AG04450 (cell line): Measurements from ENCODE around the gene RPL23. TPM values are rescaled to one million over a fixed set of nuclear protein-coding genes. Genes with fewer than 3 reads are reported as not detected.

Source experiments
- CTCF ChIA-PET: fragments of 300-600, 350-600 bp; formaldehyde crosslinking; extraction: SDS; loops from one replicate; lab custom pipeline; 2022; ENCODE audit warnings: antibody characterized with exemption, inconsistent platforms; lab: Charles Lee
- POLR2A ChIA-PET: fragments of 350-600 bp; formaldehyde crosslinking; extraction: SDS; loops from one replicate; lab custom pipeline; 2021; ENCODE audit warnings: antibody characterized with exemption, inconsistent platforms; lab: Yijun Ruan, JAX
- DNase-seq: peaks from one replicate; pipeline ENCODE4 v3.0.0-alpha.2; 2011; ENCODE audit warnings: low read depth, low spot score
- H3K27ac ChIP-seq: one replicate; pipeline ENCODE4 v1.5.1; 2012; ENCODE audit warnings: low read depth, low read length, control low read depth
- H3K27me3 ChIP-seq: one replicate; pipeline ENCODE4 v1.6.0; 2012; ENCODE audit warnings: low read length; ENCODE audit not compliant: control insufficient read depth, insufficient read depth
- H3K4me3 ChIP-seq: 2 replicates; pipeline ENCODE4 v1.5.1; 2011; ENCODE audit warnings: mild to moderate bottlenecking, low read depth, low read length, control low read depth
- H3K9me3 ChIP-seq: 2 replicates; pipeline ENCODE4 v1.5.1; 2012; ENCODE audit warnings: low read length; ENCODE audit not compliant: control insufficient read depth, insufficient read depth
- polyA plus RNA-seq: library from polyadenylated mRNA; depleted of rRNA; stranded (reverse); fragments of >200 nt; gene quantifications from 2 replicates; pipeline ENCODE4 v1.2.3, GENCODE V29; 2011
- TF ChIP-seq, protein P1 (sequence below): IDR thresholded peaks from 2 replicates; pipeline ENCODE4 v1.5.1; 2011; ENCODE audit warnings: low read depth, low read length, control low read depth, inconsistent platforms

The RPL23 gene
- polyA plus RNA-seq, 1 experiment = 3,155 TPM

DNA sequence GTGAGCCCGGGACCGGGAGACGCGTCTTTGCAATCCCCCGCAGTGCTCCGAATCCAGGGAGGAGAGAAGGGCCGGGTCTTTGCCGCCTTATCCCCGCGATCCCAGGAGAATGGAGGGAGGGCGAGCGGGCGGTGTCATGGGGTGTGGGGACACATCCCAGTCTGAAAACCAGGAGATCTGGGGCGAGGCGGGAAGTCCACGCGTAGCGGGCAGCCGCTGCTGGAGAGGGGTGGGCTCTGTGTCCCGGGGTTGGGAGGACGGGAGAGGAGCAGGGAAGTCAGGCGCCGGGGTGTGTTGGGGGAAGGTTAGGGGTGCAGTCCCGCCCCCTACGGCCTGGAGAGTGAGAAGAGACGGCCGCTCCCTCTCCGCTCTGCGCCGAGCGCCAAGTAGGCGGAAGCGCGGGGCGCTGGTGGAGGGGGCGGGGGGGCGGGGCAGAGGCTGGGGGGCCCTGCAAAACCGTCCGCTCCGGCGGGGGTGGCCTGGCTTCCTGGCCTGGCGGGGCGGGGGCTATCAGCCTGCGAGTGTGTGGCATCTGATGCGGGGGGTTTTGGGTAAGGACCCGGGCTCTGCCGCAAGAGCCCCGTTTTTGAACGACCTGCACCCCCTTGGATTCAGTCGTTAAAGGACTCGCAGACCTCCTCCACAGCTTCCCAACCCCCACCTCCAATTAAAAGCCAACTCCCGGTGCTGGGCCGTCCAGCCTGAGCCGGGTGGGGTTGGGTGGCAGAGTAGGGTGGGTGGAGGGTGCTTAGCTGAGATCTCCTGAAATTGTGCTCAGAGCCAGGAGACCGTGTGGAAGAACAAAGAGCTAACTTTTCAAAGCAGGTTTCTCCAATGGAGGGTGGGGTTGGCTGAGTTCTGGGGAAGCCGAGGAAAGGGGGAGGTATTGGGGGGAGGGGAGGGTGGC is 17.0 kb upstream of the RPL23 start:
- POLR2A ChIA-PET = interaction anchor here (0.5 to 6.5 kb wide), 22 partner anchors 9 to 284 kb away, joined by 3 to 74 read pairs (median 6); partner anchors contain the start of genes LASP1NB, PIP4K2B and RPL23
- DNase-seq = no peak
- Histone ChIP-seq H3K27ac (peak overlapping the region; percentile 93), H3K9me3 (no peaks in the 10 kb centered on the region; the same call in 1 of the 2 replicates), H3K4me3 (peak overlapping the region; percentile 98), H3K27me3 (no peaks in the 10 kb centered on the region)
- TF ChIP-seq, protein P1, sequence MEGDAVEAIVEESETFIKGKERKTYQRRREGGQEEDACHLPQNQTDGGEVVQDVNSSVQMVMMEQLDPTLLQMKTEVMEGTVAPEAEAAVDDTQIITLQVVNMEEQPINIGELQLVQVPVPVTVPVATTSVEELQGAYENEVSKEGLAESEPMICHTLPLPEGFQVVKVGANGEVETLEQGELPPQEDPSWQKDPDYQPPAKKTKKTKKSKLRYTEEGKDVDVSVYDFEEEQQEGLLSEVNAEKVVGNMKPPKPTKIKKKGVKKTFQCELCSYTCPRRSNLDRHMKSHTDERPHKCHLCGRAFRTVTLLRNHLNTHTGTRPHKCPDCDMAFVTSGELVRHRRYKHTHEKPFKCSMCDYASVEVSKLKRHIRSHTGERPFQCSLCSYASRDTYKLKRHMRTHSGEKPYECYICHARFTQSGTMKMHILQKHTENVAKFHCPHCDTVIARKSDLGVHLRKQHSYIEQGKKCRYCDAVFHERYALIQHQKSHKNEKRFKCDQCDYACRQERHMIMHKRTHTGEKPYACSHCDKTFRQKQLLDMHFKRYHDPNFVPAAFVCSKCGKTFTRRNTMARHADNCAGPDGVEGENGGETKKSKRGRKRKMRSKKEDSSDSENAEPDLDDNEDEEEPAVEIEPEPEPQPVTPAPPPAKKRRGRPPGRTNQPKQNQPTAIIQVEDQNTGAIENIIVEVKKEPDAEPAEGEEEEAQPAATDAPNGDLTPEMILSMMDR = no peak
- CTCF ChIA-PET = interaction anchor here (0.6 kb wide), 1 partner anchor 15 kb away, joined by 3 read pairs; no protein-coding TSS in a partner anchor

DNA sequence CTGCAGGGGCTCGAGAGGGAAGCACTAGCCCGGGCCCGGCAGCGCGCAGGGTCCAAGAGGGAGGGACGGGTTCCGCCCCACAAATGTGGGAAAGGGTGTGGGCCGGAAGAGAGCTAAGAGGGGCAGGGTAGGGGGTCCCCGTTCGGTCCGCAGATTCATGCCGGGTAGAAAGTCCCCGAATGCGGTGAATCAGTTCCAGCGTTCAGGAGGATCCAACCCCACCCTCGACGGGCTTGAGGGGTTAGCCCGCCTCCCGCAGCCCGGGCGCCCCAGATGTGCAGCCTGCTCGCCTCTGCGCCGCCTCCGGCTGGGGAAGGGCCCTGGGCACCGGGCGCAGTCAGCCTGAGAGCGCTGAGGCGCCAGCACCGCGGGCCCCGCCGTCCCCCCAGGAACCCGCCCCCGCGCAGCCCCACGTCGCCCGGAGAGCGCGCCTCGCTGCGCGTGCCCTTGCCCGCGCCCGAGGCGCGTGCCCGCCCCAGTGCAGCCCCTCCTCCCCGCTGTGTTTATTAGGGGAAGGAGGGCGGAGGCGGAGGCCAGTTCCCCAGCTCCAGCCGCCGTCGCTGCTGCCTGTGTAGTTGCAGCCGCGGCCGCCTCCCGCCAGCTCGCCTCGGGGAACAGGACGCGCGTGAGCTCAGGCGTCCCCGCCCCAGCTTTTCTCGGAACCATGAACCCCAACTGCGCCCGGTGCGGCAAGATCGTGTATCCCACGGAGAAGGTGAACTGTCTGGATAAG is 16.2 kb upstream of the RPL23 start, which contains the start of gene LASP1:
TSS of gene LASP1 (plus strand) at position 533 of the 733 bp plus-strand sequence. CDS start at position 665, 132 bp downstream.
- DNase-seq = no peak
- no peaks in the 10 kb centered on the region; the same call in 1 of the 2 replicates for H3K9me3 ChIP-seq
- TF ChIP-seq, protein P1 = no peak
- POLR2A ChIA-PET = interaction anchor here (0.7 to 6.5 kb wide), 22 partner anchors 8 to 736 kb away, joined by 3 to 74 read pairs (median 6); partner anchors contain the start of genes PIP4K2B, PLXDC1, PSMB3 and RPL19
- H3K27ac ChIP-seq = peak within 1 kb of the TSS; percentile 96
- peak within 1 kb of the TSS; percentile 98 for H3K4me3 ChIP-seq
- H3K27me3 ChIP-seq = no peaks in the 10 kb centered on the region
- CTCF ChIA-PET = interaction anchor here (0.6 to 1.5 kb wide), 5 partner anchors 16 to 283 kb away, joined by 3 to 5 read pairs (median 3); partner anchors contain the start of gene RPL23

DNA sequence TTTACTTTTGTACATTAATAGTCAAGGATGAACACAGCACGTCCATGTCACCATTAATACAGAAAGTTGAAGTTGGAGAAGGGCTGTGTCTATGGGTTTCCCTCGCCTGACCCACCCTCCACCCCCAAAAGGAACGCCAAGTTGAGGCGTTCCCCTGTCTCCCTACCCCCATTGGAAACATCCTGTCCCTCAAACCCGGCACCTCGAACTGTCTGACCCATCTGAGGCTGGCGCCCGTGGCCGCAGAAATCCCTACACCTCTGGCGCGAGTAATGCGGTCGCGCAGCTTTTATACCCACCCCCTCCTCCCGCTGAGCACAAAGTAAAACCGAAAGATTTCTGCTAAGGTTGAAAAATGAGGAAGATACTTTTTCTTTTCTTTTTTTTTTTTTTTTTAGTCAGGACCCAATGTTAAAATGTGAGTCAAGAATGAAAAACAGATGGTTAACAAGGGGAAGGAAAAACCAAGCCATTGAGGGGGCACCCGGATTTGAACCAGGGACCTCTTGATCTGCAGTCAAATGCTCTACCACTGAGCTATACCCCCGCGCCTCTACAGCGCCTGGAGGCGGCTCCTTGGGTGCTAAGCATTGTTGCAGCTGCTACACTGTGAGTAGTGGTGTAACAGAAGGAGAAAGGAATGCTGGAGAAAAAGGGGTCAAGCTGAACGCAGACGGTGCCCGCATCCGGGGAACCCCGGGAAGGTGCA is 15.4 kb upstream of the RPL23 start:
- peak overlapping the region; percentile 98 for H3K4me3 ChIP-seq
- TF ChIP-seq, protein P1 = peak; percentile 36
- no peaks in the 10 kb centered on the region; the same call in 1 of the 2 replicates for H3K9me3 ChIP-seq
- POLR2A ChIA-PET = interaction anchor here (0.5 to 6.5 kb wide), 22 partner anchors 8 to 1379 kb away, joined by 3 to 74 read pairs (median 6); partner anchors contain the start of genes DUSP14, PIP4K2B, PLXDC1 and PSMB3
- DNase-seq = peak; percentile 77
- no peaks in the 10 kb centered on the region for H3K27me3 ChIP-seq
- H3K27ac ChIP-seq = peak overlapping the region; percentile 96
- CTCF ChIA-PET = interaction anchor here (0.6 to 1.5 kb wide), 4 partner anchors 12 to 284 kb away, joined by 3 to 5 read pairs (median 4); no protein-coding TSS in a partner anchor

DNA sequence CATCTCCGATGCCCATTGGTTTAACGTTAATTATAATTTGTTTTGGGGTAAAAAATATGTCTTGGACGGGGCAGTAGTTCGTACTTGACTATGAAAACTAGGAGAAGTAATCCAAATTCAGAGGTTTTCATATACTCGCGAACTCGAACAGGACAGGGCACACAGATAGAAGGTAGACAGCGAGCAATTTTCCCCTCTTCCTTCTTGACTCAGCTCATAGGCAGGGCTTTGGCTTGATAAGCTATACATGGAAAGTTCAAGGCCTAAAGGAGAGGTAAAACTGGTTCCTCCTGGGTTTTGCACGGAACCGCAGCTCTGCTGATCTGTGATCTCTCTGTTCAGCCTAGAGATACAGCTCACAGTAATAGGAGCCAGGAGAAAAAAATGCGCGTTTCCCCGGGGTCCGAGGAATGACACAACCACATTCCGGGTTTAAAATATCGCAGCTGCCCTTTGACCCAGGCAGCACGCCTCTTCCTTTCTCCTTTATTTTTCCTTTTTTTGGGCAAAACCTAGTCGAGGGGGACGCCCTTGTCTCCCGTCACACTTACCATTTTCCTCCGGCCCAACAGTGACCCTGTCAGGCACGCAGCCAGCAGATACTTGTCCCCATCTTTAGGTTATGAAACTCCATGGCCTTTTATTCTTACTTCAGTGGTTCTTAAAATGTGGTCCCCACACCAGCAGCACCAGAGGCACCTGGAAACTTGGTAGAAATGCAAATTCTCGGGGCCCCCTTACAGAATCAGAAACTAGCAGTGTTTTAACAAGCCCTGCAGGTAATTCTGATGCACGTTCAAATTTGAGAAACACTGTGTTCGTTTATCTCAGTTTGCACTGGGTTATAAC is 14.7 kb upstream of the RPL23 start:
- Histone ChIP-seq H3K9me3 (no peaks in the 10 kb centered on the region; the same call in 1 of the 2 replicates), H3K4me3 (peak overlapping the region; percentile 98), H3K27ac (peak overlapping the region; percentile 81), H3K27me3 (no peaks in the 10 kb centered on the region)
- no peak for DNase-seq
- ChIA-PET POLR2A (interaction anchor here (0.6 to 6.5 kb wide), 10 partner anchors 9 to 1378 kb away, joined by 3 to 74 read pairs (median 6); partner anchors contain the start of genes DUSP14, PIP4K2B and RPL23), CTCF (interaction anchor here (0.6 to 1.5 kb wide), 4 partner anchors 11 to 296 kb away, joined by 3 to 5 read pairs (median 4); no protein-coding TSS in a partner anchor)
- TF ChIP-seq, protein P1 = no peak
